AG09309 (cell line): ENCODE measurements around the gene LYL1.

Experiments
- DNase-seq: peaks from one replicate; pipeline ENCODE4 v3.0.0-alpha.2; 2010; ENCODE audit warnings: low read depth
- H3K4me3 ChIP-seq: 2 replicates; pipeline ENCODE4 v1.5.1; 2011; ENCODE audit warnings: mild to moderate bottlenecking, low read depth, low read length, moderate library complexity; ENCODE audit not compliant: control insufficient read depth
- TF ChIP-seq, protein P1 (sequence below): IDR thresholded peaks from 2 replicates; pipeline ENCODE4 v1.5.1; 2011; ENCODE audit warnings: mild to moderate bottlenecking, low read depth, low read length, inconsistent platforms; ENCODE audit not compliant: insufficient read depth, control insufficient read depth; ENCODE audit errors: missing control alignments

LYL1 gene

DNA sequence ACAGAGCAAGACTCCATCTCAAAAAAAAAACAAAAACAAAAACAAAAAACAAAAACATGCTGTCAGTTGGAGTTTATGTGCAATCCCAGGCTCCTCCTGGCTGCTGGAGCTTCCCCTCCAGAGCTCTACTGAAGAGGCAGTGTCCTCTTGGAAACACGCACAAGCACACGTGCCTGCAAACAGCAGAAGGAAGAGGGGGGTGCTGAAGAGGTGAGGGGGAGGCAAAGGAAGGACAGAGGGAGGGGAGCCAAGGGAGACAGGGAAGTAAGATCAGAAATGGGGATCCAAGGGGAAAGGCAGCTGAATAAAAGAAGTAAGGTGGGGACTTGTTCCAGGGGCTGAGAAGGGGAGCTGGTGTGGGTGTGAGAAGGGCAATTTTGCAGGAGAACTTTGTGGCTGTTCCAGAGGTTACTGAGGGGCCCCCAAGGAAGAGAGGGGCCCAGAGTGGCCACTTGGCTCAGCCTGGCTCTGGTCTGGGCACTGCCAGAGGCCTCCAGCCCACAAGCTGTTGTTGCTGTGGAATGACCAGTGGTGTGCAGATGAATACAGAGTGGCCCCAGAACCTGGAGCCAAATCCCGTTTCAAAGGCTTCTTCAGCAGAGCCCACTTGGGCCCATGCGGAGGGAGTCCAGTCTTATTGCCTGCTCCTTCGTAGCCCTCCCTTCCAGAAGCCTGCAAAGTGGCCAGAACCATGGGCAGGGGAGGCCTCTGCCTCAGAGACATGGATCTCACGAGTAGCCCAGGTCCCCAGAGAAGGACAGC, 34.4 kb downstream of the LYL1 start:
- TF ChIP-seq, protein P1, sequence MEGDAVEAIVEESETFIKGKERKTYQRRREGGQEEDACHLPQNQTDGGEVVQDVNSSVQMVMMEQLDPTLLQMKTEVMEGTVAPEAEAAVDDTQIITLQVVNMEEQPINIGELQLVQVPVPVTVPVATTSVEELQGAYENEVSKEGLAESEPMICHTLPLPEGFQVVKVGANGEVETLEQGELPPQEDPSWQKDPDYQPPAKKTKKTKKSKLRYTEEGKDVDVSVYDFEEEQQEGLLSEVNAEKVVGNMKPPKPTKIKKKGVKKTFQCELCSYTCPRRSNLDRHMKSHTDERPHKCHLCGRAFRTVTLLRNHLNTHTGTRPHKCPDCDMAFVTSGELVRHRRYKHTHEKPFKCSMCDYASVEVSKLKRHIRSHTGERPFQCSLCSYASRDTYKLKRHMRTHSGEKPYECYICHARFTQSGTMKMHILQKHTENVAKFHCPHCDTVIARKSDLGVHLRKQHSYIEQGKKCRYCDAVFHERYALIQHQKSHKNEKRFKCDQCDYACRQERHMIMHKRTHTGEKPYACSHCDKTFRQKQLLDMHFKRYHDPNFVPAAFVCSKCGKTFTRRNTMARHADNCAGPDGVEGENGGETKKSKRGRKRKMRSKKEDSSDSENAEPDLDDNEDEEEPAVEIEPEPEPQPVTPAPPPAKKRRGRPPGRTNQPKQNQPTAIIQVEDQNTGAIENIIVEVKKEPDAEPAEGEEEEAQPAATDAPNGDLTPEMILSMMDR, result no peak
- DNase-seq, result no peak
- H3K4me3 ChIP-seq, result no peak overlapping the region

- TF ChIP-seq, protein P1, result no peak
- H3K4me3 ChIP-seq, result no peak overlapping the region
- no peak for DNase-seq
Measured at GRCh38 chr19:13066933-13067807, 35.5 kb downstream of the LYL1 start.

DNA sequence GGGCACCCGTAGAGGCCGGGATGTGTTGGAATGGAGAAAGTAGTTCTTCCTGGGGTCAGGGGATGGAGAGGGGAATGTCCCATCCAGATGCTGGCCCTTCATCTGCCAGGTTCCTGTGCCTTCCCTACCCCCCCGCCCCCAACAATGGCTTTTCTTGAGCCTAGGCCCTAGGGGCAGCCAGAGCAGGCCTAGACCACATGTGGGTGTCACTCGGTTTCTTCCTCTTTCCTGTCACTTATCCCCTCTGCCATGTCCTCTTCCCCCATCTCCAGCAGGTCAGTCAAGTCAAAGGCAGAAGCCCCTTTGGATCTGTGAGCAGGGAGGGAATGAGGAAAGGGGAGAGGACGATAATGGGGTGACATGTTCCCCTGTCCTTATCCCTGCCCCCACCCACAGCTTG, 36.4 kb downstream of the LYL1 start:
- DNase-seq, result no peak
- TF ChIP-seq, protein P1, result no peak

DNA sequence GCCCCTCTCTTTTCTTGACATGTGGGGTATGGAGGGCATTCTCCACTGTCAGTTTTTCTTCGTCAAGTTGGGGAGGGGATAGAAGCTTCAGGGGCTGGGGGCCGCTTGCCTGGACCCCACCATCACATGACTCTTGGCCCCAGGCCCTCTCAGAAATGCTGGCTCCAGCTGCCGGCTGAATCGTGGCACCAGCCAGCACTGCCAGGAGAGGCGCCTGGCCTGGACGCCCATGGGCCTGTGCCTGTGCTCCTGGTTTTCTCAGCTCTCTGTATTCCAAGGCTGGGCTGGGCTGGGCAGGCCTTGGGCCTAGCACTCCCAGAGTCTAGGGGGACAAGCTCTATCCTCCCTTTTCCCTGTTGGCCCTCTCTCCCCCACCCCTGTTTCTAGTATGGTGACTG, 38.6 kb downstream of the LYL1 start:
- no peak for DNase-seq
- H3K4me3 ChIP-seq, result no peak overlapping the region
- TF ChIP-seq, protein P1, result no peak

More for the DNA sequence above, 36.4 kb downstream of the LYL1 start:
- H3K4me3 ChIP-seq, result no peak overlapping the region

- DNase-seq, result no peak
- H3K4me3 ChIP-seq, result no peak overlapping the region
- TF ChIP-seq, protein P1, result no peak
Measured at GRCh38 chr19:13063461-13064091, 39.1 kb downstream of the LYL1 start.

DNA sequence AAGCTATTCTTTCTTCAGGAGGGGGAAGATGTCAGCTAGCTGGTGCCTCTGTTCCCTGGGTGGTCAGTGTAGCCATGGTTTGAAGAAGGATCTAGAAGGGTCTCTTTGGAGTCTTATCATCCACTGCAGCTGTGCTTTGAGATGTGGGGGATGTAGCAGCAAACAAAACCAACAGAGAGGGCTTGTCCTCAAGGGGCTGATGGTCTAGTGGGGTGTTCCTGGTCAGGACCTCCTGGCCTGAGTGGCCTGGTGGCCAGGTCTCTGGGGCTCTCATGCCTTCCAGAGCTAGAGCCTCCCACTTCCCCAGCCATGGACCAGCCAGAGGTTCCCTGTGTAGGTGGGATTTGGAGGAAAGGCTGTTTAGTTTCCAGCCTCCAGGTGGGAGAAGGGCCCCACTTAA, 40.3 kb downstream of the LYL1 start:
- no peak for DNase-seq
- H3K4me3 ChIP-seq, result no peak overlapping the region
- TF ChIP-seq, protein P1, result no peak
